HG02840 (cell line): ENCODE data around the gene PRKCZ.
"Not testable (repeated sequence)": the region's sequence is repeated elsewhere in the genome, so short reads cannot be mapped to it uniquely, and the experiment has no call there.

Experiments
- ATAC-seq: cut with Tn5 transposase; IDR thresholded peaks from one replicate; pipeline ENCODE4 v1.9.1; 2021; ENCODE audit warnings: mild to moderate bottlenecking, moderate library complexity, moderate number of reproducible peaks; ENCODE audit not compliant: unreplicated experiment, low FRiP score

Gene PRKCZ

GRCh38 chr1:2081326-2081885 is 31.2 kb downstream of the PRKCZ start:
- ATAC-seq: no peak

- no peak for ATAC-seq
Observed at GRCh38 chr1:2082064-2082463, 31.9 kb downstream of the PRKCZ start.

- no peak for ATAC-seq
Observed at GRCh38 chr1:2083666-2084065, 33.5 kb downstream of the PRKCZ start.

- no peak for ATAC-seq
Observed at GRCh38 chr1:2084306-2084705, 34.1 kb downstream of the PRKCZ start.

- ATAC-seq: no peak
Observed at GRCh38 chr1:2085080-2085479, 34.9 kb downstream of the PRKCZ start.

GRCh38 chr1:2086446-2087078 is 36.4 kb downstream of the PRKCZ start:
- ATAC-seq: no peak

- ATAC-seq: no peak
Observed at GRCh38 chr1:2087766-2088165, 37.6 kb downstream of the PRKCZ start.

GRCh38 chr1:2088458-2088857 is 38.2 kb downstream of the PRKCZ start:
- no peak for ATAC-seq

GRCh38 chr1:2089051-2089450 is 38.8 kb downstream of the PRKCZ start:
- ATAC-seq: no peak

- no peak for ATAC-seq
Observed at GRCh38 chr1:2090216-2090890, 40.1 kb downstream of the PRKCZ start.

GRCh38 chr1:2091611-2092604 is 41.7 kb downstream of the PRKCZ start:
- no peak for ATAC-seq

GRCh38 chr1:2093055-2093454 is 42.8 kb downstream of the PRKCZ start:
- ATAC-seq: no peak

GRCh38 chr1:2093636-2094035 is 43.4 kb downstream of the PRKCZ start:
- ATAC-seq: no peak

- ATAC-seq: not testable (repeated sequence)
Observed at GRCh38 chr1:2094269-2095158, 44.3 kb downstream of the PRKCZ start.

GRCh38 chr1:2095394-2095793 is 45.2 kb downstream of the PRKCZ start:
- no peak for ATAC-seq

- no peak for ATAC-seq
Observed at GRCh38 chr1:2095981-2096736, 45.9 kb downstream of the PRKCZ start.

- ATAC-seq: no peak
Observed at GRCh38 chr1:2097386-2098300, 47.4 kb downstream of the PRKCZ start.

GRCh38 chr1:2098301-2098698 is 48.1 kb downstream of the PRKCZ start:
- ATAC-seq: no peak
